ENCODE data around the gene CCDC195.
A peak's percentile ranks its signal among the peaks of the same experiment; 100 is the strongest.

Gene CCDC195

DNA sequence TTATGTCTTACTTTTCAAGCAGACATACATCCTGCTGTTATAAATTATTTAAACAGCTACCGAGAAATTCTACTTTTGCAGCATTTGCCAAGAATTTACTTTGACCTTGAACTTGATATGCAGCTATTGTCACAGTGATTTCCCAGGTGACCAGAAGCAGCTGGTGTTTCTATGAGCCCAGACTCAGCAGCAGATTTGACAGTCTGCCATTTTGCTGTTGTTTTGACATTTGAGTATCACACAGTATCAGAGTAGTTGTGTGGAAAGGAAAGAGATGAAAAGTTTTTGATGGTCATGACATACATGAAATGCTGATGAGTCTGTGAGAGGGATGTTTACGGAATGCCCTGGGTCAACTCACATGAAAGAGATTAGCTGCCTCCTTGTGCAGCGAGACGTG is 6.6 kb upstream of the CCDC195 start:
- TF ChIP-seq CSDC2 (CRISPR knock-in tag; IDR thresholded peaks at IDR 0.05): no peak
- no peak for TF ChIP-seq POU6F1 (CRISPR knock-in tag; IDR thresholded peaks at IDR 0.05; ENCODE audit: borderline replicate concordance, low read depth)
- TF ChIP-seq CSRNP3 (CRISPR knock-in tag; IDR thresholded peaks at IDR 0.05): no peak
- no peak for TF ChIP-seq RARB (CRISPR knock-in tag; IDR thresholded peaks at IDR 0.05)
- no peak for TF ChIP-seq OSR1 (CRISPR knock-in tag; IDR thresholded peaks at IDR 0.05)
- no peak for TF ChIP-seq ZNF565 (CRISPR knock-in tag; conservative IDR thresholded peaks at IDR 0.05; ENCODE audit: low read depth)
- TF ChIP-seq ZNF70 (CRISPR knock-in tag; IDR thresholded peaks at IDR 0.05): no peak
- no peak for TF ChIP-seq ZFP3 (CRISPR knock-in tag; IDR thresholded peaks at IDR 0.05)
- no peak for TF ChIP-seq ARNTL (CRISPR knock-in tag; IDR thresholded peaks at IDR 0.05; ENCODE audit: borderline replicate concordance, low read depth)
- no peak for TF ChIP-seq ISL1 (CRISPR knock-in tag; IDR thresholded peaks at IDR 0.05)
- TF ChIP-seq CREB5 (CRISPR knock-in tag; IDR thresholded peaks at IDR 0.05; ENCODE audit: low read depth): no peak
- TF ChIP-seq ZNF8 (CRISPR knock-in tag; IDR thresholded peaks at IDR 0.05): no peak
- no peak for TF ChIP-seq TCF4 (CRISPR knock-in tag; IDR thresholded peaks at IDR 0.05; ENCODE audit: borderline replicate concordance)
- TF ChIP-seq ESRRG (CRISPR knock-in tag; IDR thresholded peaks at IDR 0.05): no peak
- no peak for TF ChIP-seq TSHZ2 (CRISPR knock-in tag; IDR thresholded peaks at IDR 0.05)
- no peak for TF ChIP-seq GLIS3 (CRISPR knock-in tag; IDR thresholded peaks at IDR 0.05)
- TF ChIP-seq ZFP30 (CRISPR knock-in tag; IDR thresholded peaks at IDR 0.05): no peak
- ATAC-seq: peak; percentile 21; the same call in 2 of the 3 replicates

GRCh38 chr2:224722250-224722649 is 6.1 kb upstream of the CCDC195 start:
- ATAC-seq: peak; percentile 57
- TF ChIP-seq TOX (CRISPR knock-in tag; IDR thresholded peaks at IDR 0.05; ENCODE audit: borderline replicate concordance) (no peak), SNAI2 (CRISPR knock-in tag; IDR thresholded peaks at IDR 0.05) (no peak), ESRRG (CRISPR knock-in tag; IDR thresholded peaks at IDR 0.05) (no peak), ARNTL (CRISPR knock-in tag; IDR thresholded peaks at IDR 0.05; ENCODE audit: borderline replicate concordance, low read depth) (no peak), CSRNP3 (CRISPR knock-in tag; IDR thresholded peaks at IDR 0.05) (no peak), ZC3H10 (CRISPR knock-in tag; IDR thresholded peaks at IDR 0.05) (no peak), TCF4 (CRISPR knock-in tag; IDR thresholded peaks at IDR 0.05; ENCODE audit: borderline replicate concordance) (no peak), BACH2 (CRISPR knock-in tag; IDR thresholded peaks at IDR 0.05; ENCODE audit: borderline replicate concordance) (no peak), ZFP3 (CRISPR knock-in tag; IDR thresholded peaks at IDR 0.05) (no peak), RARB (CRISPR knock-in tag; IDR thresholded peaks at IDR 0.05) (no peak), OSR1 (CRISPR knock-in tag; IDR thresholded peaks at IDR 0.05) (no peak), PPARA (CRISPR knock-in tag; IDR thresholded peaks at IDR 0.05; ENCODE audit: borderline replicate concordance) (no peak)
- TF ChIP-seq, protein P1, sequence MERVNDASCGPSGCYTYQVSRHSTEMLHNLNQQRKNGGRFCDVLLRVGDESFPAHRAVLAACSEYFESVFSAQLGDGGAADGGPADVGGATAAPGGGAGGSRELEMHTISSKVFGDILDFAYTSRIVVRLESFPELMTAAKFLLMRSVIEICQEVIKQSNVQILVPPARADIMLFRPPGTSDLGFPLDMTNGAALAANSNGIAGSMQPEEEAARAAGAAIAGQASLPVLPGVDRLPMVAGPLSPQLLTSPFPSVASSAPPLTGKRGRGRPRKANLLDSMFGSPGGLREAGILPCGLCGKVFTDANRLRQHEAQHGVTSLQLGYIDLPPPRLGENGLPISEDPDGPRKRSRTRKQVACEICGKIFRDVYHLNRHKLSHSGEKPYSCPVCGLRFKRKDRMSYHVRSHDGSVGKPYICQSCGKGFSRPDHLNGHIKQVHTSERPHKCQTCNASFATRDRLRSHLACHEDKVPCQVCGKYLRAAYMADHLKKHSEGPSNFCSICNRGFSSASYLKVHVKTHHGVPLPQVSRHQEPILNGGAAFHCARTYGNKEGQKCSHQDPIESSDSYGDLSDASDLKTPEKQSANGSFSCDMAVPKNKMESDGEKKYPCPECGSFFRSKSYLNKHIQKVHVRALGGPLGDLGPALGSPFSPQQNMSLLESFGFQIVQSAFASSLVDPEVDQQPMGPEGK (CRISPR knock-in tag; IDR thresholded peaks at IDR 0.05; ENCODE audit: borderline replicate concordance): no peak
